Stimulated activated CD8-positive, alpha-beta memory T cell treated with anti-CD3 and anti-CD28 coated beads, Interleukin-15, amount 100 ng/mL, for 4 hours (primary cell): ENCODE data around the gene PSMD9.
"Not testable (repeated sequence)": the region's sequence is repeated elsewhere in the genome, so short reads cannot be mapped to it uniquely, and the experiment has no call there.

Experiments
- DNase-seq, 2 donors: peaks; one replicate each; pipeline ENCODE4 v3.0.0-alpha.2; 2020; ENCODE audit warnings: low read depth in 2 of 2

PSMD9 gene

DNA sequence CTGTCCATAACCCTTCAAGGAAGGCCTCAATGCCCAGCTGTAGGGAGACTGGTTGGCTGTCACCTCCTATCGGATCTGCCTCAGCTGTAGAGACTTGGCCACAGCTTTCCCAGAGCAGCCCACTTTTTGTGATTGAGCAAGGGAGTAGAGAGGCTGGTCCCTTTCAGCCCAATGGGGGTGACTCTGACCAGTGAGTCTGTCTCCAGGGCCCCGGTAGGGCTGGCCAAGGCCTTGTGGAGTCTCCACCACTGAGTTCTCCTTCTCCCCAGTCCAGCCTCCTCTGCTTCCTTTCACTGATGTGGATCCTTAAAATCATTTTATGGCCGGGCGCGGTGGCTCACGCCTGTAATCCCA lies 15.4 kb upstream of the PSMD9 start:
- DNase-seq, result no peak

GRCh38 chr12:121874071-121874470 lies 14.5 kb upstream of the PSMD9 start:
- no peak for DNase-seq

DNA sequence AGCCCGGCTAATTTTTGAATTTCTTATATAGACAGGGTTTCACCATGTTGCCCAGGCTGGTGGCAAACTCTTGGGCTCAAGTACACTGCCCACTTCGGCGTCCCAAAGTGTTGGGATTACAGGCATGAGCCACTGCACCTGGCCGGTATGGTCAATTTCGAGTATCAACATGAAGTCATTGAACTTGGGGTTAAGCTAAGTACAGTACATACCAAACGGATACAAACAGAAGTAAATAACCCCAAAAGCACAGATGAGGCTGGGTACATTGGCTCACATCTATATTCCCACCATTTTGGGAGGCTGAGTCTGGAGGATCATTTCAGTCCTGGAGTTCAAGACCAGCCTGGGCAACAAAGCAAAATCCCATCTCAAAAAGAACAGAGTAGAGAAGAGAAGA lies 13.0 kb upstream of the PSMD9 start:
- DNase-seq, result no peak

GRCh38 chr12:121876080-121876447 lies 12.5 kb upstream of the PSMD9 start:
- DNase-seq, result not testable (repeated sequence)

DNA sequence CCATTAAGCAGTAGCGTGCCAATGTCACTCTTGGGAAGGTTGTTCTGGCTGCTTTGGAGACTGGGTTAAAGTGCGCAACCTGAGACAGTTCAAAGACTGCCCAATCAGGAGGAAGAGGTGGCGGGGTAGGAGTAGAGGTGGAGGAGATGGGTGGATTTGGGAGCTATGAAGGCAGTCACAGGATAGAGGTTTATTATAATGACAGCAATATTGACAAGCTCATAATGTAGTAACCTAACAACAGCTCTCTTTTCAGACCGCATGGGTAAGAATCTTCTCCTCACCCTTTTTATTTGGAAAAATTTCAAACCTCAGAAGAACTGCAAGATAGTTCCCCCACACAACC lies 5.3 kb upstream of the PSMD9 start:
- DNase-seq, result no peak

GRCh38 chr12:121885129-121885528 lies 3.5 kb upstream of the PSMD9 start:
- not testable (repeated sequence) for DNase-seq

DNA sequence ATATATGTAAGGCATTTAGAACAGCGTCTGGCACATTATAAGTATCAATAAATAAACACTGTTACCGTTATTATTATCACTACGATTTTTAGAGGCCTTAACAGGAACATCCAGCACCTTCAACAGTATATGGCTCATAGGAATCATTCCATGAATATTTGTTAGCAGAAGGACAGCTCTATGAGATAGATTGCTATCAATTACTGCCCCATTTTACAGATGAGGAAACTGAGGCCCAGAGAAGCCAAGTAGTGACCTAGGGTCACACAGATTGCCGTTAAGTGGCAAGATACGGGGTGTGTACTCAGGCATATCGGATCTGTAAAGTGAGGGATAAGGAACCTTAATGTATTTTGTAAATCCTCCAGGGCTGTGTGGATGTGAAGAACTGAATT lies 510 bp upstream of the PSMD9 start:
- DNase-seq, result no peak

- no peak for DNase-seq
Measured at GRCh38 chr12:121889274-121889624, 659 bp downstream of the PSMD9 start.

- not testable (repeated sequence) for DNase-seq
Measured at GRCh38 chr12:121889661-121890060, 1.1 kb downstream of the PSMD9 start.

GRCh38 chr12:121892673-121893561 lies 4.3 kb downstream of the PSMD9 start:
- DNase-seq, result no peak

GRCh38 chr12:121893961-121894460 lies 5.4 kb downstream of the PSMD9 start:
- DNase-seq, result no peak

DNA sequence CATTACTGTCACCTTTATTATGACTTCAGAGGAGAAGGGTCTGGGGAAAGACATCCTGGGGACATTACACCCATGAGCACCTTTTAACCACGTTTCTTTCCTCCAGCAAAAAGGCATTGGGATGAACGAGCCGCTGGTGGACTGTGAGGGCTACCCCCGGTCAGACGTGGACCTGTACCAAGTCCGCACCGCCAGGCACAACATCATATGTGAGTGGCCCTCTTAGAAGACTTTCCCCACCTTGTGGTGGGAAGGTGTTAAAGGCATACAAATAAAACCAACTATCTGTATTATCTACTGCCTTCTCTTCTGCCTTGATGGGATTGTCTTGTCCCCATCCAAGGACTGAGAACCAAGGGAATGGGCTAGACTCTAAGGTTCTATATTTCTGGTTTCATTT lies 6.0 kb downstream of the PSMD9 start:
- no peak for DNase-seq

DNA sequence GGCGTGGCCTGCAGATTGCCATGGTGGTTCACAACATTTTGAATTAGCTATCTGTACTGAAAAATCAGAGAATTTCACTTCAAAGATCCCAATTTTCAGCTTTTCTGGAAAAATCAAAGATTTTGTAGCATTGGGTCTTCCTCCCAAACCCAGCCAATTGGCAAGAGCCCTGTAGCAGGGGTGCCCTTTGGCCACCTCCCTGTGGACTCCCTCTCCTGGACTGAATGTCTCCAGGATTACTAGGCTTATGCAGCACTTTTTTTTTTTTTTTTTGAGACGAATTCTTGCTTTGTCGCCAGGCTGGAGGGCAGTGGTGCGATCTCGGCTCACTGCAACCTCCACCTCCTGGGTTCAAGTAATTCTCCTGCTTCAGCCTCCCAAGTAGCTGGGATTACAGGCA lies 9.7 kb downstream of the PSMD9 start:
- DNase-seq, result no peak

DNA sequence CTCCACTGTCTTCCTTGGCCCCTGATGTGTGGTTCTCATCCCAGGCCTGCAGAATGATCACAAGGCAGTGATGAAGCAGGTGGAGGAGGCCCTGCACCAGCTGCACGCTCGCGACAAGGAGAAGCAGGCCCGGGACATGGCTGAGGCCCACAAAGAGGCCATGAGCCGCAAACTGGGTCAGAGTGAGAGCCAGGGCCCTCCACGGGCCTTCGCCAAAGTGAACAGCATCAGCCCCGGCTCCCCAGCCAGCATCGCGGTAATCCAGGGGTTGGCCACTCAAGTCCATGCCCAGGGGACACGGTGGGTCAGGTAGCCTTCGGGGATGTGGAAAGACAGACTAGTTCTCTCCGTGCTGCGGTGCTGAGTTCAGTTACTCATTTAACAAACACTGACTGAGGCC lies 11.0 kb downstream of the PSMD9 start:
- no peak for DNase-seq

DNA sequence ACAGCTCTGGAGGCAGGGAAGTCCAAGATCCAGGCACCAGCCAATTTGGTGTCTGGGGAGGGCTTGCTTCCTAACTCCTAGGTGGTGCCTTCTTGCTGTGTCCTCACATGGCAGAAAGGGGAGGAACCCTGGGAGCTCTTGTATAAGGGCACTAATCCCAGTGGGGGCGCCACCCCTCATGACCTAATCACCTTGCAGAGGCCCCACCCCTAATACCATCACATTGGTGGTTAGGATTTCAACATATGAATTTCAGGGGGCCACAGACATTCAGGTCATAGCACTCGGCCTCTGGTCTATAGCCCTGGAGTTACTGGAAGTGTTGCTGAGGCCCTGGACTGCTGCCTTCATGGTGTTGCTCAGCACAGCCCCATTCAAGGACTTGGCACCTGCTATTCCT lies 14.6 kb downstream of the PSMD9 start:
- no peak for DNase-seq

GRCh38 chr12:121905746-121906145 lies 17.2 kb downstream of the PSMD9 start:
- no peak for DNase-seq

- DNase-seq, result no peak
Measured at GRCh38 chr12:121908702-121909101, 20.1 kb downstream of the PSMD9 start.

DNA sequence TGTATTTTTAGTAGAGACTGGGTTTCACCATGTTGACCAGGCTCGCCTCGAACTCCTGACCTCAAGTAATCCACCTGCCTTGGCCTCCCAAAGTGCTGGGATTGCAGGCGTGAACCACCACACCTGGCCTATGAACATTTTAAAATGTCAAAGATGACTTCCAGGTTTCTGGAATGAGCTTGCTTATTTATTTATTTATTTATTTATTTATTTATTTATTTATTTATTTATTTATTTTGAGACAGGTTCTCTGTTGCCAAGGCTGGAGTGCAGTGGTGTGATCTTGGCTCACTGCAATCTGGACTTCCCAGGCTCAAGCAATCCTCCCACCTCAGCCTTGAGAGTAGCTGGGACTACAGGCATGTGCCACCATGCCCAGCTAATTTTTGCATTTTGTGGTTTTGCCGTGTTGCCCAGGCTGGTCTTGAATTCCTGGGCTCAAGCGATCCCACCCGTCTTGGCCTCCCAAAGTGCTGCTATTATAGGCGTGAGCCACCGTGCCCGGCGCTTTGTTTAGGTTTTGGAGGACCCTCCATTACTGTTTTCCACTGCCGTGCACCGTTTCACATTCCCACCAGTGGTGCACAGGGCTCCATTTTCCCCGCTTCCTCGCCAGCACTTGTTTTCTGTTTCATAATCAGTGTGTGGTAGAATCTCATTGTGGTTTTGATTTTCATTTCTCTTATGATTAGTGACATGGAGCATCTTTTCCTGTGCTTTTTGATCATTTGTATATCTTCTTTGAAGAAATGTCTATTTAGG lies 23.4 kb downstream of the PSMD9 start:
- DNase-seq, result no peak

DNA sequence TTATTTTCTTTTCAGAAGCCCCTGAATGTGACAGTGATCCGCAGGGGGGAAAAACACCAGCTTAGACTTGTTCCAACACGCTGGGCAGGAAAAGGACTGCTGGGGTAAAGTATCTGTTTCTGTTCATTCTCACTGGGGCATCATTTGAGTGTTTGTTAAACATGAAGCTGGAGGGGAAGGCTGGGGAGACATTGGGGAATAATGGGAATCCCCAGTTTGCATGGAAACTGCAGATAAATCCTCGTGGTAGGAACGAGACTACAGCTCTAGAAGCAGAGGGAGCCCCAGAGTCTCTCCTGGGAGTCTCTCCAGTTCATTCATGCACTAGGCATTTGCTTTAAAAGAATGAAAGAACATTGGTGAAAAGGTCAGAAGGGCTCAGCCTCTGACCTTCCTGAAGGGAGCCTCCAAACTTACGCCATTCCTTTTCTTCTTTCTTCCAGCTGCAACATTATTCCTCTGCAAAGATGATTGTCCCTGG lies 27.3 kb downstream of the PSMD9 start:
- no peak for DNase-seq

GRCh38 chr12:121916719-121917118 lies 28.1 kb downstream of the PSMD9 start:
- DNase-seq, result no peak

DNA sequence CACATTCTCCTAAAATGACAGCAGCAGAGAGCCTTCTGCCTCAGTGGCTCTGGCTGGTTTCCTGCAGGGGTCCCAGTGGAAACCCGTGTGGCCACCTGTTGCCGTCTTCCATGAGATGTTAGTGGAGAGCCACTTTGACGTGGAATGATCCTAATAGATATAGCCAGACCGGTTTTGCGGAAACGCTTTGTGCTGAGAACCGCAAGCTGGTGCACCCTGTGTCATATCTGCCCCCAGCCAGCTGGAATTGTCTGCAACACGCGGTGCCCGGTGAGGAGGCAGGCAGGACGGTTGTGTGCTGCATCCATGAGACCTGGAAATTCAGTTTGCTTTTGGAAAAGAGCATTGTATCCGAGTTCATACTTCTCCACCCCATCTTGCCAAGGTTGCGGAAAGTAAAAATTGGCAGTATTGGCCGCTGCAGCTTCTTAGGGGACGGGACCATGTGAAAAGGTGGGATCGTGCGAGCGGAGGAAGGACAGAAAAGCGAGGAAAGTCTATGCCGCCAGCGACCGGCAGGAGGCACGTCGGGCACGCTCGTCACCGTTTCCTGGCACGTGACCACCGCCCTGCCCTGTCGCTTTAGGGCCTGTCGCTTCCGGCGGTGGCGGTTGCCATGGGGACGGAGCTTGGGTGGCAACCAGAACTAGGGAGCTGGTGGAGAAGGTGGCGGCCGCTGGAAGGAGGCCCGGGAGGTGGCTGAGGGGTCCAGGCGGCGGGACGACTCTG lies 29.5 kb downstream of the PSMD9 start, which contains the start of gene CFAP251:
TSS of gene CFAP251 (plus strand) at position 643 of the 729 bp plus-strand sequence. CDS start 2,714 bp downstream, outside the sequence.
- peak; percentile 88 to 89 for DNase-seq

DNA sequence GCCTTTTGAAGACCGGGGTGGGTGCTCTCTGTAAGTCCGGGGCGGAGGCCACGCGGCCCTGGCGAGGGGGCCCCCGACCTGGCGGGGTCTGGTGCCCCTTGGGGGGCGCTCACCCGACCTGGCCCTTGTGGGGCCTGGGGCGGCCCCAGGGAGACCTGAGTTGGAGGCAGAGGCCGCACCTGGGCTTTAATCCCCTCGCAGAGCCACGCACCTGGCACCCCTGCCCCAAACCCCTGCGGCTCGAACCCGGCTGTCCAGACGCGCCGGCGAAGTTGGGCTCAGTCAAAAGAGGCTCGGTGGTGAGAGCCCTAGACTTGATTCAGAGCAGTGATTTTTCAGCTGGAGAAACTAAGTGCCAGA lies 30.1 kb downstream of the PSMD9 start:
- no peak for DNase-seq
